ENCODE results near the gene CNKSR1.

Gene CNKSR1

DNA sequence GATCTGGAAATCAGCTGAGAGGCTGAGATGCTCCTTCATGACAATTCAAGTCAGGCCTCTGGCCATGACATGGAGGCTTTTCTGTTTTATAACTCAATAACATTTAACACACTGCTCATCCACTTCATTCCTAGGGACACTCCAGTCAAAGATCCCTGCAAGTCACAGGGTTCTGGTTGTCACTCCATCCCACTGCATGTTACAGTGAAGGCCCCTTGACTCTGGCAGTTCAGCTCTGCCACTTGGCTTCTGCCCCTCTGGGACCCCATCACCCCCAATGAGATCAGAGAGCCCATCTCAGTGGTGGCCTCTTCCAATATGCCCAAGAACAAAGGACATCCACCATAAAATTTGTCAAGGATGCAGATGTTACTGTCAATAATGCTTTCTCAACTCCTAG is 28.4 kb upstream of the CNKSR1 start:
- no peak for DNase-seq
- no peak overlapping the region for H2BK5ac ChIP-seq (ENCODE audit: low read length)
- H3K4me2 ChIP-seq (ENCODE audit: low read length) = no peak overlapping the region
- H3K79me1 ChIP-seq (ENCODE audit: low read length) = no peaks in the 10 kb centered on the region
- H3K27ac ChIP-seq (ENCODE audit: low read depth, low read length) = no peak overlapping the region
- H3K4me3 ChIP-seq (ENCODE audit: low read length) = no peak overlapping the region
- H2BK120ac ChIP-seq (ENCODE audit: low read depth, low read length) = no peak overlapping the region
- H3K27me3 ChIP-seq (ENCODE audit: insufficient read depth, low read length, poor library complexity) = no peaks in the 10 kb centered on the region
- no peaks in the 10 kb centered on the region for H3K79me2 ChIP-seq (ENCODE audit: control insufficient read depth, insufficient read depth, low read length)
- no peak overlapping the region for H4K8ac ChIP-seq (ENCODE audit: low read depth, low read length)
- no peak overlapping the region for H2AK5ac ChIP-seq (ENCODE audit: low read length)
- no peak overlapping the region for H4K5ac ChIP-seq (ENCODE audit: low read length)
- H3K56ac ChIP-seq (ENCODE audit: low read length) = no peak overlapping the region
- no peaks in the 10 kb centered on the region for H3K4me1 ChIP-seq (ENCODE audit: control insufficient read depth, low read depth, low read length)
- H2BK15ac ChIP-seq (replicated peaks; ENCODE audit: low read depth) = no peak overlapping the region
- no peak overlapping the region for H3K23ac ChIP-seq (ENCODE audit: low read length)
- H3K36me3 ChIP-seq (ENCODE audit: control insufficient read depth, insufficient read depth, low read length) = no peaks in the 10 kb centered on the region
- H3K9ac ChIP-seq (ENCODE audit: low read length) = no peak overlapping the region
- H3K18ac ChIP-seq (ENCODE audit: low read length) = no peak overlapping the region
- no peak overlapping the region for H3K4ac ChIP-seq (ENCODE audit: low read depth, low read length)

DNA sequence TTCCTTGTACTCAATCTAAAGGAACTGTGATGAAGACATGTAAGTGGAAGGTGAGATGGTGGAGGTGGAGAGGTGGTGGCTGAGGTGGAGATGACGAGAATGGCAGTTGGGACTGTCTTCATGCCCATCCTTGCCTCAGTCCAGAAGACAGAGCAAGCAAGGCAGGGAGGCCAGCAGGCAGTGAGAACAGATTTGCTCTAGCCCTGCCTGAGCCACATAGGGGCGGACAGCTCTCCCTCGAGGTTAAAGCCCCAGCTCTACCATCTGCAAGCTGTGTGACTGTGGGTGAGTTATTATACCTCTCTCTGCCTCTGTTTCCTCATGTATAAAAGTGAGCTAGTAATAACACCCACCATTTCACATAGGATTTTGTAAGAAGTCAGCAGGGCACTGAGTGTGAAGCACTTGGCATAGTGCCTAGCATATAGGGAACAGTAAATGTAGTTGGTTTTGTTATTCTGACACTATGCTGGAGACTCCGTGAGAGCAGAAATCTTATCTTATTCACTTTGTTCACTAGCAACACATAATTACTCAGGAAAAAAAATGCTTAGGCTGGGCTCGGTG is 23.2 kb upstream of the CNKSR1 start:
- Histone ChIP-seq H3K23ac (ENCODE audit: low read length) (no peak overlapping the region), H3K79me2 (ENCODE audit: control insufficient read depth, insufficient read depth, low read length) (no peaks in the 10 kb centered on the region), H3K4ac (ENCODE audit: low read depth, low read length) (no peak overlapping the region), H3K36me3 (ENCODE audit: control insufficient read depth, insufficient read depth, low read length) (no peaks in the 10 kb centered on the region), H3K79me1 (ENCODE audit: low read length) (no peaks in the 10 kb centered on the region), H3K4me3 (ENCODE audit: low read length) (no peak overlapping the region), H3K27me3 (ENCODE audit: insufficient read depth, low read length, poor library complexity) (no peaks in the 10 kb centered on the region), H4K5ac (ENCODE audit: low read length) (no peak overlapping the region), H3K4me1 (ENCODE audit: control insufficient read depth, low read depth, low read length) (peaks cover 24% of the 10 kb centered on the region), H3K4me2 (ENCODE audit: low read length) (no peak overlapping the region), H2BK5ac (ENCODE audit: low read length) (no peak overlapping the region), H3K18ac (ENCODE audit: low read length) (no peak overlapping the region), H2AK5ac (ENCODE audit: low read length) (peak overlapping the region; percentile 48), H3K9ac (ENCODE audit: low read length) (no peak overlapping the region), H3K27ac (ENCODE audit: low read depth, low read length) (no peak overlapping the region), H4K8ac (ENCODE audit: low read depth, low read length) (no peak overlapping the region), H2BK15ac (replicated peaks; ENCODE audit: low read depth) (no peak overlapping the region), H2BK120ac (ENCODE audit: low read depth, low read length) (no peak overlapping the region), H3K56ac (ENCODE audit: low read length) (peak overlapping the region; percentile 76)
- no peak for DNase-seq
- no CpG with 5 or more reads among the region's 5 CpGs for WGBS (ENCODE audit: extremely low coverage, insufficient coverage, low lambda C conversion rate)

DNA sequence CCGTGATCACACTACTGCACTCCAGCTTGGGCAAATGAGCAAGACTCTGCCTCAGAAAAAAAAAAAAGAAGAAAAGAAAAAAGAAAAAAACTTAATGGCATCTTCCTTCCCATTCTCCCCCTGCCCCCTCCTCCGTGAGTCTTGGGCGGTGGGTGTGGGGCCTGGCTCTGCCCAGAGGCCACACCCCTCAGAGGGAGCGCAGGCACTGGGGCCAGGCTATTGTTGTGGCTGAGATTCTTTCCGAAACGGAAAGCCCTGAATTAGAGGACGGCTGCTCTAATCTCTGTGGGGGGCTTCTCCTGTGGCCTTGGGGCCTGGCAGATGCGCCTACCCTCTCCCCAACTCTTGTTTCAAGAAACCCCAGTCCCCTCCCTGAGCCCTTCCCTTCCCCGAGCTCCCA is 22.5 kb upstream of the CNKSR1 start:
- Histone ChIP-seq H3K79me2 (ENCODE audit: control insufficient read depth, insufficient read depth, low read length) (no peaks in the 10 kb centered on the region), H2BK5ac (ENCODE audit: low read length) (no peak overlapping the region), H3K23ac (ENCODE audit: low read length) (no peak overlapping the region)

DNA sequence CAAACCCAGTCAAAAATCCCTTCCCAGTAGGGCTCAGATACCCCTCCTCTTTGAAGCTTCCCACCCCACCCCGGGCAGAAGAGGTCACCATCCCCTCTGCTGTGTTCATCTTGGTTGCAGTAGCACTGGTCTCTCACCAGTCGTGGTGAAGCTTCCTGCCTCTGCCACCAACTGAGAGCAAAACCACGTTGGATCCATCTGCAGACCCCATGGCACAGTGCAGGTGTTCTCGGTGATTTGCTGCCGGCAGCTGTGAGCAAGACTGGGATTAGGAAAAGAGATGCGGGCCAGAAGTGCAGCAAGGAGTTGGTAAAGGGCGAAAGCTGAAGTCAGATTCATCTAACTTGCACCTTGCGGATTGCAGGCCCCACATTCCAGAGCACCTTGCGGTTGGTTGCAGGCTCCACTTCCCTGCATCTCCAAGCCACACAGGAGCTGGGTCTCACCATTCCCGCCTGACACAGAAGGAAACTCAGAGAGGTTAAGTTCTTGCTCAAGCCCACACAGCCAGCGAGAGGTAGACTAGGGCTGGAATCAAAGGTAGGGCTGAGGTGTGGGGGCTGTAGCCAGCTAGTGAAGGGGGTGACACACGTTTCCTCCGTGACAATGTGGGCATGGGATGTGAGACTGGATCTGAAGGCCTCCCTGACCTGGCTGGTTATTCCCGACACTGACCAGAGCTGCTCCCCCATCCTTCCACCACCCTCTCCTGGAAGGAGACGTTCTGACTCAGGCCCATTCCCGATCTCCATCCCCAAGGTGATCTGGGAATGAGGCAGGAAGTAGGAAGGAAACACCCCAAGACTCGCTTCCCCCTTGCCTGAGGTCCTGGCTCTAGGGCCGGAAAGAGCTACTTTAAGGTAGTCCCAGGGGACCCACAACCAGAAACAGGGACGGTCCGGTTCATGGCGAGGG is 21.7 kb upstream of the CNKSR1 start:
- H3K27me3 ChIP-seq (ENCODE audit: insufficient read depth, low read length, poor library complexity) = no peaks in the 10 kb centered on the region
- H2AK5ac ChIP-seq (ENCODE audit: low read length) = peak overlapping the region; percentile 3
- no peaks in the 10 kb centered on the region for H3K79me2 ChIP-seq (ENCODE audit: control insufficient read depth, insufficient read depth, low read length)
- peak overlapping the region; percentile 64 for H3K9ac ChIP-seq (ENCODE audit: low read length)
- no peak overlapping the region for H3K4me3 ChIP-seq (ENCODE audit: low read length)
- peak overlapping the region; percentile 62 for H3K18ac ChIP-seq (ENCODE audit: low read length)
- H4K8ac ChIP-seq (ENCODE audit: low read depth, low read length) = no peak overlapping the region
- H3K23ac ChIP-seq (ENCODE audit: low read length) = no peak overlapping the region
- no CpG with 5 or more reads among the region's 21 CpGs for WGBS (ENCODE audit: extremely low coverage, insufficient coverage, low lambda C conversion rate)
- no peak overlapping the region for H4K5ac ChIP-seq (ENCODE audit: low read length)
- peaks cover 27% of the 10 kb centered on the region for H3K4me1 ChIP-seq (ENCODE audit: control insufficient read depth, low read depth, low read length)
- no peaks in the 10 kb centered on the region for H3K36me3 ChIP-seq (ENCODE audit: control insufficient read depth, insufficient read depth, low read length)
- H3K4me2 ChIP-seq (ENCODE audit: low read length) = peak overlapping the region; percentile 34
- H3K79me1 ChIP-seq (ENCODE audit: low read length) = no peaks in the 10 kb centered on the region
- no peak overlapping the region for H3K27ac ChIP-seq (ENCODE audit: low read depth, low read length)
- no peak for DNase-seq
- H3K4ac ChIP-seq (ENCODE audit: low read depth, low read length) = peak overlapping the region; percentile 49
- H2BK120ac ChIP-seq (ENCODE audit: low read depth, low read length) = no peak overlapping the region
- H3K56ac ChIP-seq (ENCODE audit: low read length) = peak overlapping the region; percentile 81
- H2BK5ac ChIP-seq (ENCODE audit: low read length) = peak overlapping the region; percentile 9
- H2BK15ac ChIP-seq (replicated peaks; ENCODE audit: low read depth) = no peak overlapping the region

More for the DNA sequence above, 22.5 kb upstream of the CNKSR1 start:
- Histone ChIP-seq H3K27me3 (ENCODE audit: insufficient read depth, low read length, poor library complexity) (no peaks in the 10 kb centered on the region), H2AK5ac (ENCODE audit: low read length) (no peak overlapping the region), H4K5ac (ENCODE audit: low read length) (no peak overlapping the region), H3K4me1 (ENCODE audit: control insufficient read depth, low read depth, low read length) (peaks cover 27% of the 10 kb centered on the region), H3K79me1 (ENCODE audit: low read length) (no peaks in the 10 kb centered on the region), H3K4me3 (ENCODE audit: low read length) (no peak overlapping the region), H3K36me3 (ENCODE audit: control insufficient read depth, insufficient read depth, low read length) (no peaks in the 10 kb centered on the region), H3K56ac (ENCODE audit: low read length) (peak overlapping the region; percentile 44), H2BK120ac (ENCODE audit: low read depth, low read length) (no peak overlapping the region), H3K4ac (ENCODE audit: low read depth, low read length) (no peak overlapping the region), H4K8ac (ENCODE audit: low read depth, low read length) (no peak overlapping the region), H3K4me2 (ENCODE audit: low read length) (peak overlapping the region; percentile 4), H2BK15ac (replicated peaks; ENCODE audit: low read depth) (no peak overlapping the region), H3K9ac (ENCODE audit: low read length) (peak overlapping the region; percentile 41), H3K27ac (ENCODE audit: low read depth, low read length) (no peak overlapping the region), H3K18ac (ENCODE audit: low read length) (no peak overlapping the region)
- no CpG with 5 or more reads among the region's 9 CpGs for WGBS (ENCODE audit: extremely low coverage, insufficient coverage, low lambda C conversion rate)
- peak; percentile 68 for DNase-seq

DNA sequence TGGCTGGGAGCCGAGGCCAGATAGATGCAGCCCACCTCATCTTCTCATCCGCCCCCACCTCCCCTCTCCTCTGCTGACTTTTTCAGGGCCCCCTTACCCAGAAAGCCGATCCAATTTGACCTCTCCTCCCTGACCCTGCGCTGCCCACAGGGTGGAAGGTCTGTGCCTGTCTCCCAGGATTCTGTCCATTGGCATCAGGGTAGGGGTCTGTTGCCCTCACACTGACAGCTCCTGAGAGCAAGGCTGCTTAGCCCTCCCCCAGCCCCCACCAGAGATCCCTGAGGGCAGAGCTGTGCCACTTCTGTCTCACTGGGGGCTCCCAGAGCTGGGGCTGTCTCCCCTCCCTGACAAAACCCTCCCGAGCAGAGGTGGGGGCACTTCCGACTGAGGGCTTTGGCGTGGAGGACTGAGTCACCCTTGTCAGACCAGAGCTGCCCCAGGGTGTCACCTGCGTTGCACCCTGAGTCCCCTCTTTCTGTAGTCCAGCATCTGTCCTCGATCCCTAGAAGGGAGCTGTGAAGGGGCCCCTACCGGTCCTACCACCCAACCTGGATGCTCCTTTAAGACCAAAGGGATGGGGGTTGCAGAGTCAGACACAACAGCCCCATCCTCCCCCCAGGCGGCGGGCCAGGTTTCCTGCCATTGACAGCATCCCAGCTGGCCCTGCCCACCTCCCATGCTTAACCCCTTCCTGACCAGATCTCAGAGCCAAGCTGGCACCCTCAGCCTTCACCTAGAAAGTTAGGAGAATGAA is 20.8 kb upstream of the CNKSR1 start:
- H2BK15ac ChIP-seq (replicated peaks; ENCODE audit: low read depth) = no peak overlapping the region
- H3K9ac ChIP-seq (ENCODE audit: low read length) = peak overlapping the region; percentile 64
- peak overlapping the region; percentile 81 for H3K56ac ChIP-seq (ENCODE audit: low read length)
- no peaks in the 10 kb centered on the region for H3K79me2 ChIP-seq (ENCODE audit: control insufficient read depth, insufficient read depth, low read length)
- peak overlapping the region; percentile 84 for H2BK5ac ChIP-seq (ENCODE audit: low read length)
- H2AK5ac ChIP-seq (ENCODE audit: low read length) = peak overlapping the region; percentile 43
- H3K4me2 ChIP-seq (ENCODE audit: low read length) = peak overlapping the region; percentile 94
- DNase-seq = peak; percentile 89
- peaks cover 32% of the 10 kb centered on the region for H3K4me1 ChIP-seq (ENCODE audit: control insufficient read depth, low read depth, low read length)
- H3K36me3 ChIP-seq (ENCODE audit: control insufficient read depth, insufficient read depth, low read length) = no peaks in the 10 kb centered on the region
- no peak overlapping the region for H3K4me3 ChIP-seq (ENCODE audit: low read length)
- peak overlapping the region; percentile 16 for H2BK120ac ChIP-seq (ENCODE audit: low read depth, low read length)
- no CpG with 5 or more reads among the region's 12 CpGs for WGBS (ENCODE audit: extremely low coverage, insufficient coverage, low lambda C conversion rate)
- peak overlapping the region; percentile 62 for H3K18ac ChIP-seq (ENCODE audit: low read length)
- H3K27ac ChIP-seq (ENCODE audit: low read depth, low read length) = no peak overlapping the region
- no peaks in the 10 kb centered on the region for H3K27me3 ChIP-seq (ENCODE audit: insufficient read depth, low read length, poor library complexity)
- no peak overlapping the region for H4K8ac ChIP-seq (ENCODE audit: low read depth, low read length)
- H4K5ac ChIP-seq (ENCODE audit: low read length) = no peak overlapping the region
- peak overlapping the region; percentile 49 for H3K4ac ChIP-seq (ENCODE audit: low read depth, low read length)
- no peaks in the 10 kb centered on the region for H3K79me1 ChIP-seq (ENCODE audit: low read length)
- peak overlapping the region; percentile 53 for H3K23ac ChIP-seq (ENCODE audit: low read length)
